GM19455 (cell line): Measurements from ENCODE around the gene GAS2L1.

Source experiments
- ATAC-seq: cut with Tn5 transposase; IDR thresholded peaks from one replicate; pipeline ENCODE4 v1.9.1; 2021; ENCODE audit not compliant: unreplicated experiment

The GAS2L1 gene

GRCh38 chr22:29308791-29309262, 2.4 kb downstream of the GAS2L1 start:
- ATAC-seq, result no peak

GRCh38 chr22:29309332-29310064, 3.0 kb downstream of the GAS2L1 start:
- no peak for ATAC-seq

GRCh38 chr22:29310065-29310862, 3.8 kb downstream of the GAS2L1 start:
- ATAC-seq, result no peak

GRCh38 chr22:29310863-29311339, 4.5 kb downstream of the GAS2L1 start:
- ATAC-seq, result no peak

GRCh38 chr22:29311464-29312217, 5.2 kb downstream of the GAS2L1 start:
- no peak for ATAC-seq

GRCh38 chr22:29312218-29313125, 6.0 kb downstream of the GAS2L1 start:
- ATAC-seq, result no peak

- no peak for ATAC-seq
Measured at GRCh38 chr22:29313126-29313575, 6.7 kb downstream of the GAS2L1 start.

GRCh38 chr22:29313576-29314466, 7.4 kb downstream of the GAS2L1 start:
- no peak for ATAC-seq

- no peak for ATAC-seq
Measured at GRCh38 chr22:29314537-29315285, 8.3 kb downstream of the GAS2L1 start.

GRCh38 chr22:29315286-29316140, 9.1 kb downstream of the GAS2L1 start, which contains the start of gene RASL10A:
TSS of gene RASL10A (minus strand) at chr22:29315697. CDS start at chr22:29315246, 451 bp downstream.
- ATAC-seq, result no peak

GRCh38 chr22:29316141-29316828, 9.8 kb downstream of the GAS2L1 start:
- no peak for ATAC-seq

- no peak for ATAC-seq
Measured at GRCh38 chr22:29317827-29318454, 11.5 kb downstream of the GAS2L1 start.

GRCh38 chr22:29319072-29319471, 12.6 kb downstream of the GAS2L1 start:
- no peak for ATAC-seq

GRCh38 chr22:29320546-29320945, 14.1 kb downstream of the GAS2L1 start:
- no peak for ATAC-seq

- ATAC-seq, result no peak
Measured at GRCh38 chr22:29323641-29324040, 17.2 kb downstream of the GAS2L1 start.

- no peak for ATAC-seq
Measured at GRCh38 chr22:29325356-29325755, 18.9 kb downstream of the GAS2L1 start.
